Adipose tissue (tissue), 3 donors: ENCODE data around the gene OR1A1. TPM values are rescaled to one million over a fixed set of nuclear protein-coding genes. Genes with fewer than 3 reads are reported as not detected.

Experiments
- polyA plus RNA-seq, 3 donors: library from polyadenylated mRNA; stranded (reverse); fragments of 200-250 nt; gene quantifications; one replicate each; pipeline ENCODE4 v1.2.3, GENCODE V29; 2013
- donor health status: healthy with polysubstance abuse.
- donor health status: Bipolar disorder and iron deficiency.
- donor health status: healthy.

Gene OR1A1
- polyA plus RNA-seq, 3 donors: not detected

Other genes starting within 250 kb of the OR1A1 start
- gene OR1D5, start 144.1 kb upstream of the OR1A1 start, polyA plus RNA-seq: not detected
- gene OR1D2, start 103.2 kb upstream of the OR1A1 start, polyA plus RNA-seq: not detected
- gene OR1G1, start 80.1 kb upstream of the OR1A1 start, polyA plus RNA-seq: not detected
- not detected for gene OR1A2, start 10.1 kb upstream of the OR1A1 start, polyA plus RNA-seq
- gene OR3A1, start 90.7 kb downstream of the OR1A1 start, polyA plus RNA-seq: under 1 TPM in 1 of 3 donors, not detected in 2; 0.07 TPM
- gene OR3A2, start 178.6 kb downstream of the OR1A1 start, polyA plus RNA-seq: under 1 TPM in 1 of 3 donors, not detected in 2; 0.13 TPM
- under 1 TPM in 2 of 3 donors, not detected in 1; 0.09 to 0.34 TPM for gene OR1E1, start 190.7 kb downstream of the OR1A1 start, polyA plus RNA-seq
- not detected for gene OR3A3, start 203.7 kb downstream of the OR1A1 start, polyA plus RNA-seq
- gene OR1E2, start 226.2 kb downstream of the OR1A1 start, polyA plus RNA-seq: under 1 TPM in 1 of 3 donors, not detected in 2; 0.67 TPM